ENCODE results near the gene EXO1.

The EXO1 gene

DNA sequence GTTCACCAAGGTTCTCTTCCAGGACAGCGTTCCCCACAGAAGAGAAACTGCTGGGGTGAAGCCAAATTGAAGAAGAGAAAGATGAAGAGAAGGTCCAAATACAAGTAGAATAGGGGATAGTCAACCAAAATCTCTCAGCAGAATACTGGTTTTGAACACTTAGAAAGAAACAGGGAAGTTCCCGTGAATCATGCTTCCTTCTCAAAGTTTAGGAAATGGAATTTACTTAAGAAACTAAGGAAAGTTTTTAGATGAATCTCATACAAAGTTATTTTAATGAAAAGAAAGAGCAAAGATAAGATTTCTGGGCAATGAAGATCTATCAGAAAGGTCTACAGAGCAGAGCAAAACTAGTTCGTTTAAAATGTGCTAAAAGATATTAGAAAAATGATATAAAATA, 43.3 kb downstream of the EXO1 start:
- no peak for DNase-seq (ENCODE audit: low read depth)

- DNase-seq (ENCODE audit: low read depth): no peak
Measured at GRCh38 chr1:241894016-241894415, 46.0 kb downstream of the EXO1 start.

DNA sequence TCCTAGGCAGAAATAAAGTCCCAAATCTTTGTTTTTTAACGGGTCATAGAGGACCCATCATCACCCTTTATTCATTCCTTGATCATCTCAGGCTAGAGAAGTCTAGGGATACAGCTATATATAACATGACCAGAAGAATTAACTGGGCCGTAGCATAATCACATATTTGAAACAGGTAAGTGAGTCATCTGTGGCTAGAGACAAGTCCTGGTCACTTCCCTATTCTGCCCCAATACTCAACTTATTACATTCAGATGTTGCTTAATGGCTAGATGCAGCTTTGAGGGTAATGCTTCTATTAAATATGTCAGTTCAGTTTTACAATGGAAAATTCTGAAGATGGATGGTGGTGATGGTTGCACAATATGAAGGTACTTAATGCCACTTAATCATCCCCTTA, 47.0 kb downstream of the EXO1 start:
- no peak for DNase-seq (ENCODE audit: low read depth)

DNA sequence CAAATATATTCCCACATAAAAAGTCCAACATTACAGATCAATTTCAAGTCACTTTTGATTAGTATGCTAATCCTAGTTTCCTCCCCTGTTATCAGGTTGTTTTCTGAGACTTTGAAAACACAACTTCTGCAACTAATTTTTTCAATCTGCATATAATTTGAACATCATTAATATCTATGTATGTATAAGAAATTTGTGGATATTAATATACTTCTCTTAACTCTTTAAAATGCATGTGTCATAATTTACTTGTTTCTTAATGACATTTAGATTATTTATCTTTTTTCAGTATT, 48.6 kb downstream of the EXO1 start:
- DNase-seq (ENCODE audit: low read depth): no peak

DNA sequence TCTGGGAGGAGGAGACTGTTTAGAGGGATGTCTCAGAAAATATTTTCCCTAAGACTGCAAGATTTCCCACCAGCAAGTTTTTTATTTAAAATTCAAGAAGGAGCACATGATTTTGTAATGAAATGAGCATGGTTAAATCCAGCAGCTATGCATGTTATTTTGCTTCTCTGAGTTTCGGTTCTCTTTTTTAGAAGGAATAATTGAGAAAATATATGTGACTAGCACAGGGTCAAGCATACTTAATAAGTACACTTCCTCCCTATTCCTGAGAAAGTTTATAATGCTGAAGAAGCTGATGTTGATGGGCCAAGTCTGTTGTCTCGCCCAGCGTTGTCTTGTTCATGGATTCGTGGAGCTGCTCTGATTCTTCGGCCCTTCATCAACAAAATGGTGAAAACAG, 51.2 kb downstream of the EXO1 start:
- DNase-seq (ENCODE audit: low read depth): no peak

- DNase-seq (ENCODE audit: low read depth): no peak
Measured at GRCh38 chr1:241900381-241900780, 52.4 kb downstream of the EXO1 start.

GRCh38 chr1:241902391-241903065, 54.5 kb downstream of the EXO1 start:
- peak; percentile 18 for DNase-seq (ENCODE audit: low read depth)

- DNase-seq (ENCODE audit: low read depth): no peak
Measured at GRCh38 chr1:241916196-241916595, 68.2 kb downstream of the EXO1 start.

DNA sequence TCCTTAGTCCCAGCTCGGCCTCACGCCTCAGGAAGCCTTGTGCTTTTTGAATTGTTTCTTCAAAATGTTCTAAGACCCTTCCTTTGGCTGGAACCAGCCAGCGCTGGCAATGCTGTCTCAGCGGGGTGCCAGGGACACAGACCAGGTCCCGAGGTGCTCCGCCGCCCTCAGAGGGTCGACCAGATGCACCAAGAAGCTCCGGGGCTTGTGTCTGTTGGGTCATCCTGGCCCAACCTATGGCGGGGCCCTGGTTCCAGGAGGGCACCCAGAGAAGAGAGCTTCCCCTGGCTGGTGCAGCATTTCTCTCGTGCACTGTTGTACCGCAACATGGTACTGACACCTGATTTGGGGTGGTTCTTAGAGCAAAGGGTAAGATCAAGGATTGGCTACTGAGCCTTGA, 69.5 kb downstream of the EXO1 start:
- DNase-seq (ENCODE audit: low read depth): no peak

- DNase-seq (ENCODE audit: low read depth): peak; percentile 81
Measured at GRCh38 chr1:241918879-241919278, 70.9 kb downstream of the EXO1 start.

DNA sequence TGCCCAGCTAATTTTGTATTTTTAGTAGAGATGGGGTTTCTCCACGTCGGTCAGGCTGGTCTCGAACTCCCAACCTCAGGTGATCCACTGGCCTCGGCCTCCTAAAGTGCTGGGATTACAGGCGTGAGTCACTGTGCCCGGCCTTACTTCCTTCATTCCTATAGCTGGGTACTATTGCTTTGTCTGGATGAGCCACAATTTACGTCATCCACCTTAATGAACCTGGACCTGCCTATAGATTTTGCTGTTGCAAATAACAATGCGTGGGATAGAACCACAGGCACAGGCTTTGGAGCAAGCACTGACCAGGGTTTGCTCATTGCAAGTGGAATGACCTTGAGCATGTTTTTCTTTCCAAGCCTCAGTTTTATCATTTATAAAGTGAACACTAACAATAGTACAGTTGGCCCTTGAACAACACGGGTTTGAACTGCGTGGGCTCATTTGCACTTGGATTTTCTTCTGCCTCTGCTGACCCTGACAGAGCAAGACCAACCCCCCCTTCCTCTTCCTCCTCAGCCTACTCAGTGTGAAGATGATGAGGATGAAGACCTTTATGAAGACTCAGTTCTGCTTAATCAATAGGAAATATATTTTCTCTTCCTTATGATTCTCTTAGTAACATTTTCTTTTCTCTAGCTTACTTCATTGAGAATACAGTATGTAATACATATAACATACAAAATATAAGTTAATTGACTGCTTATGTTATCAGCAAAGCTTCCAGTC, 76.2 kb downstream of the EXO1 start:
- DNase-seq (ENCODE audit: low read depth): no peak

- DNase-seq (ENCODE audit: low read depth): no peak
Measured at GRCh38 chr1:241926141-241926540, 78.1 kb downstream of the EXO1 start.

DNA sequence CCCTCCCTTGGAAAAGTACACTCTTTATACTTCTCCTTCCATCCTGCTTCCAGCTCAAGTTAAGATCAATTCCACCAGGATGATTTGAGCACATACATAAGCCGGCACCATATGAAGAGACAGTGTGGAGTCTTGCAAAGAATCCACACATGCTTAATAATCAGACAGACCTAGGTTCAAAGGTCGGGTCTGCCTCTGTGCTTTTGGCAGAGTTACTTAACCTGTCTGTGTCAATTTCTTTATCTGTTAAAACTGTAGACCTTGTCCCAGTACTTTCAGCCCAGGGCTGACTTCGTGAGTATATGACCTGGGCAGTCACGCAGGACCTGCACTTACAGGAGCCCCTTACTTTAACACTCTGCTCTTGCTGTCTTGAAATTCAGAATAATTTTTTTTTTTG, 79.3 kb downstream of the EXO1 start:
- no peak for DNase-seq (ENCODE audit: low read depth)

DNA sequence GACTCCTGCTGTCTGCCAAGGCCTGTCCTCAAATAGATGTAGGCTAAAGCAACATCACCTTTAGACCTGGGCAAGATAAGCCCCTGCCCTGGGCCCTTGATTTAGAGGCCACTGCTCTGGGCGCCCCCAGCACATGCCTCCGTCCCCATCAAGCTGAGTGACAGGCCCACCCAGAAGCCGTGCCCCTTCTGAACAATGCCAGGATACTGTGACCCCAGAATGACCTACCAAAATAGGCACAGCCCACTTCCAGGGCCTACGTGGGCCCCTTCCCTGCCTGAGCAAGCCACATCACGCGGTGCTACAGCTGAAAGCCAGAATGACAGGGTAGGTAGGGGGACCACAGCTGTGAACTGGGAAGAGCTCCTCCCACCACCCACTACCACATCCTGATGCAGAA, 84.8 kb downstream of the EXO1 start:
- no peak for DNase-seq (ENCODE audit: low read depth)

- DNase-seq (ENCODE audit: low read depth): peak; percentile 52
Measured at GRCh38 chr1:241934201-241934848, 86.3 kb downstream of the EXO1 start.

DNA sequence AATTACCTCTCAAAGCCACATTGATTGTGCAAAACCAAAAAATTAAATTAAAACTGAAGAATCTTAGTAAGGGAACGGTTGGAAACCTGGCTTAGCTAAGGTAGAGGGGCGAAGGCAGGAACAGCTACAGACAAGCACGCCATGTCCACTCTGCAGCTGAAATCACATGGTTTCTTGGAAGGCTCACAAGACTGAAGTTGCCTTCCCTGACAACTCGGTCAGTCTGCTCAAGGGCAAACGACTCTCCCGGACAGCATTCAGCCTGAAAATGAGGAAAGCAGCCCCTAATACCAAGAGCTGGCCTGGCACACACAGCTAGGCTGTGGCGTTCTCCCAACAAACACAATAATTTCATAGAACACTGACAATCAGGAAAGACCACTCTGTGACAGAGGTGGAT, 86.9 kb downstream of the EXO1 start:
- DNase-seq (ENCODE audit: low read depth): no peak
